HG02798 (cell line): Measurements from ENCODE around the gene ELP5.

Source experiments
- ATAC-seq: cut with Tn5 transposase; IDR thresholded peaks from one replicate; pipeline ENCODE4 v1.9.1; 2021; ENCODE audit warnings: mild to moderate bottlenecking; ENCODE audit not compliant: unreplicated experiment, poor library complexity

The ELP5 gene

GRCh38 chr17:7281074-7281952 lies 29.3 kb downstream of the ELP5 start, which contains the start of gene SLC2A4:
Gene SLC2A4, plus strand, starts transcription at chr17:7281718. Its CDS starts 217 bp downstream, at chr17:7281935.
- peak; percentile 74 for ATAC-seq

DNA sequence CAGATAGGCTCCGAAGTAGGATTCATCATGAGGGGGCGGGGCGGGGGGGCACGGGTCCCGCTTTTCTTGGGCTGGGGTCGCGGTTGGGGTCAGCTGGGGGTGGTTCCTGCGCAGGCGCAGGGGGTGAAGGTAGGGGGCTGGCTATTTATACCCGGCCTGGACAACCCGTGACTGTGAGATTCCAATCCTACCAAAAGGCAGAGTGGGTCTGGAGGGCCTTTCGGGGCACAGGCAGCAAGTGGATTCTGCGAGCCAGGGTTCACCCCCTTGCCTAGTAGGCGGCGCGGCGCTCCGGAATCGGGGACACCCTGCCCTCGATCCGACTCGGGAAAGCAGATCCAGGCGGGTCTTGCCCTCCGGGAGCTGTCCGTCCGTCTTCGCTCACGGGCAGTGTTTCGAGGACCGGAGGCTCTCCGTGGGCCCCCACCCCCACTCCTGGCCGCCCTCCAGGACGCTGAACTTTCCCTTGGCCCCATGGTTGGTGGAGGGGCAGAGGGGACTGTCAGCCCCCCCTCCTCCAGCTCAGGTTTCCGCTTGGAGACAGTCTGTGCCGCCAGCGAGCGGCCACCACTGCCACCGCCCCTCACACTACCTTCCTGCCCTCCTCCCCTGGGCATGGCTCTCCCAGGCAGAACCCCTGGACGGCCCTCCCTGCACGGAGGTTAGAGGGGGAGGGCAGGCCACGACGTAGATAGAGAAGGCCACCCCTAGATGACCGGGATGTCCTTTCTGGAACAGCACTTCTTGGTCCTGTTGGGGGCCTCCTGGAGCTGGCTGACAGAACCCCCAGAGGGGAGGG lies 30.1 kb downstream of the ELP5 start:
- no peak for ATAC-seq

DNA sequence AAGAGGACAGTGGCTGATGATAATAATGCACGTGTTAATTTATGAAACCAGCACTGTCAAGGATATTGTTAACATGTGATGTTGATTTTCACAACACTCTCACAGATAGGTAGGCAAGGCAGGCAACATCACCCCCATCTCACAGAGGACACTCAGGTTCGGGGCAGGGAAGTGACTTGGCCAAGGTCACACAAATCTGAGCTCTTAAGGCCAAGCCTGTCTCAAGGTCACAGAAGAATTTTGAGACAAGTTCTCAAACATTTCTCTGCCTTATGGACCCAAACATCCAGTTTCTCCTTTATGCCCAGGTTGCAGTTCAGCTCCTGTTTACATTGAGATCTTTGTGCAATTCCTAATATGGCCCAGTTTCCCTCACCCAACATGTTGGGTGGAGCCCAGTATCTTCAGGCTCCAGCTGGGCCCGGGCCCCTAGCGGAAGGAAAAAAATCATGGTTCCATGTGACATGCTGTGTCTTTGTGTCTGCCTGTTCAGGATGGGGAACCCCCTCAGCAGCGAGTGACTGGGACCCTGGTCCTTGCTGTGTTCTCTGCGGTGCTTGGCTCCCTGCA lies 30.8 kb downstream of the ELP5 start:
- no peak for ATAC-seq

GRCh38 chr17:7283471-7284216 lies 31.6 kb downstream of the ELP5 start:
- ATAC-seq: no peak

GRCh38 chr17:7284911-7285310 lies 32.9 kb downstream of the ELP5 start:
- no peak for ATAC-seq

DNA sequence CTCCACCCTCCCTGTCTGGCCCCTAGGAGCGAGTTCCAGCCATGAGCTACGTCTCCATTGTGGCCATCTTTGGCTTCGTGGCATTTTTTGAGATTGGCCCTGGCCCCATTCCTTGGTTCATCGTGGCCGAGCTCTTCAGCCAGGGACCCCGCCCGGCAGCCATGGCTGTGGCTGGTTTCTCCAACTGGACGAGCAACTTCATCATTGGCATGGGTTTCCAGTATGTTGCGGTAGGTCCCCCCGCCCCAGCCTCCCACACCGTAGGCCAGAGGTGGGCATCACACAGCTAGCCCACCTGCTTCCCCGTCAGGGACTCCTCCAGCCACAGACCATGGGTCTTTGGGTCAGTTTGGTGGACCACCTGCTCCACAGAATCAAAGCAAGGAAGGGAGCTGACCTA lies 33.7 kb downstream of the ELP5 start:
- ATAC-seq: no peak

DNA sequence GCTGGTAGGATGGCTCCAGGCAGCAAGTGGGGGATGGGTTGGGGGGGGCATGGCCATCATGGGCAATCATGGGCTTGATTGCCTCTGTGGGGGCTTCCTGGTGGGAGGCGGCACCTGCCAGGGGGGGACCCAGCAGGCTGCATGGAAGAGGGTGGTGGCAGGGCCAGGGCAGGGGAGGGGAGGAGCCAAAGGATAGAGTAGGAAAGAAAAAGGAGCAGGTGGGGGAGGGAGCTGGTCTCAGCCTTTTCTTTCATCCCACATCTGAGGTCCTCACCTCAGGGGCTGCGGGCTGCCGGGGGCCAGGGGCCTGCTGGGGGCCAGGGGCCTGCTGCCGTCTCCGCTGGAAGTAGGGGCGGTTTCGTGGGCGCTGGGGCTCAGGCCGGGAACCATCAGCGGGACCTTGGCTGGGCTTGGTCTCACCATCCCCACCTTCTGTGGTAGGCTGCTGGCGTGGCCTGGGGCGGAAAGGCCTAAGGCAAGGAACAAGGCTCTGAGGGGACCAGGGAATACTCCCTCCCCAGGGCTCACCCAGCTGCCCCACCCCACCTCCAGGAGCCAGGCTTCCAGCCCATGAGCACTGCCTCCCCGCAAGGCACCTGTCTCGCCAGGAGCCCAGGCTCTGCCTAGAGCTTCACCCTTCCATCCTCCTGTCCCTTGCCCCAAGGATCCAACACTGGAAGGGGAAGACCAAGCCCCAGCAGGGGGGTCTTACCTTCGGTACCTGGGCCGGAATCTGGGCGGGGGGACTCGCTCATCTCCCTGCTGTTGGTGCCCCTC lies 37.4 kb downstream of the ELP5 start:
- no peak for ATAC-seq

DNA sequence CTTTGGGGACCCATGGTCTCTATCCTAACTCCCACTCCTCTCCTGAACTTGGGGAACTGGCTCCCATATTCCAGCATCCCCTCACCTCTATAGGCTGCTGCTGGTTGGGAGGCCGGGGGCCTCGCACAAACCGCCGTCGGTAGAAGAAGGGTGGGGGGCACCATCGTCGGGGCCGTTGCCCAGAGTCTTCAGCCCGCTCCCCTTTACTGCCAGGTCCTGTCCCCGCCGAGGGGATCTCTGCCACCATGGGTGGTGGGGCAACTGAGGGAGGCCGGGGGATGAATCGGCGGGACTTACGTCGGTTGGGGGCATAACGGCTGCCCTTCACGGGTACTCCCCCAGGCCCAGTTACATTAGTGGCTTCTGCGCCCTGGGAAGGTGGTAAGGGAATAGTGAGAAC lies 38.2 kb downstream of the ELP5 start:
- no peak for ATAC-seq

DNA sequence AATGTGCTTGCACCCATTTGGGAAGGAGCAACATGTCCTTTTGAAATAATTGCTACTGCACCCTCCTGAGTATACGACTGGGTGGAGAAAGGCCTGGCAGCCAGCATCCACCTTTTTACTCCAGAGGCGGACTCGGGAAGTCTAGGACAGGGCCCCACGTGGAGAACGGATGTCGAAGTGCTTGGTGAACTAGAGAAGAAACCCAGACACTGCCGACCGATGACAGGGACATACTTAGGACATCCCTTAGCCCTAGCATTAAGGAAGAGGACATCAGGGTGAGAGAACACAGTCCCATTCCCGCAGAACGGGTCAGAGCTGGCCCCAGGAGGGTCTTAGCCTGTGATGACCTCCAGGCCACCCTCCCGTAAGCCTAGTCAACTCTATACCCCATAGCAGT lies 38.7 kb downstream of the ELP5 start:
- ATAC-seq: no peak

DNA sequence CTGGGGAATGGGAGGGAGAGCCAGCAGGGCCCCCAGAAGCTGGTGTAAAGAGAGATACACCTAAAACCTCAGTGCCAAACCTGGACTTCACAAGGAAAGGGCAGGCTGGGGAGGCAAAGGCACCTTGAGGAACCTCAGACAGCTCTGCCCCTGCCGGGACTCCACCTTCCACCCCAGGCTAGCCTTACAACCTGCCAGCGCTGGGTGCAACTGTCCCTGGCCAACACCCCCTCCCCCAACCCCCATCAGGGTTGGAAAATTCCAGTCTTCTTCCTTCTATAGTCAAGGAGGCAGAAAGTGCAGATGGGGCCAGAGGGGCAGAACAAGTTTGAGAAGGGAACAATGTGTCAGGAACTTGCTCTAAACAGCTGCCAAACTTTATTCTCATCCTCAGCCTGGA lies 40.2 kb downstream of the ELP5 start:
- no peak for ATAC-seq

DNA sequence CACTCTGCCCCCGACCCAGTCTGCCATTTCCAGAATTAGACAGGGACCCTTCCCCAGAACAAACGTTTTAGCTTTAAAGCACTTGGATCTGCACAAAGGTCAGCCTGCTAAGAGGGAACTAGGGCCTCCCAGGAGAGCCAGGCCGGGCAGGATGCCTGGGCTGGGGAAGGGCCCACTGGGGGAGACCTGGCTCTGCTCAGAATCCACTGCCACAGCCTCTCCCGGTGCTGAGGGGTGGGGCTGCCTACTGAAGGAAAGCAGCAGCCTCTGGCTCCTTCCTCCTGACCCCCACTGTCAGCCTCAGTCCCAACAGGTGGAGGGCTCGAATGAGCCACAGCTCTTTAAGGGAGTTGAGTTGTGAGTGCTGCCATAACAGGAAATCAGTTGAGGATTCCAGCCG lies 40.7 kb downstream of the ELP5 start:
- no peak for ATAC-seq

DNA sequence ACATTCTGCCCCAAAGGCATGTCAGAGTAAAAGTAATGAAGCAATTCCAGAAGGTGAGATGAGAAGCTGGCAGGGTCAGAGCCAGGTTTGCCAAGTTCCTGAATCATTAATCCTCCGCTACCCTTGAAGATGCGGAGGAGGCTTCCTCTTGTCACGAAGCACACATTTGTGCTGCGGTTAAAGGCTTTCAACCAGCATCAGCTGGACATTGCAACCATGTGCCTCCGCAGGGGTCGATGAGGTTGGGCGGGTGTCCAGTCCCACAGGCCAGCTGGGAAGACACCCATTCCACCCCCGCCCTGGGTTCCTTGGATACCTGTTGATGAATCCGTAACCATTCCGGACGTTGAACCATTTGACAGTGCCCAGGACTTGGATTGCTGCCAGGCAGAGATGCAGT lies 41.1 kb downstream of the ELP5 start:
- ATAC-seq: no peak

DNA sequence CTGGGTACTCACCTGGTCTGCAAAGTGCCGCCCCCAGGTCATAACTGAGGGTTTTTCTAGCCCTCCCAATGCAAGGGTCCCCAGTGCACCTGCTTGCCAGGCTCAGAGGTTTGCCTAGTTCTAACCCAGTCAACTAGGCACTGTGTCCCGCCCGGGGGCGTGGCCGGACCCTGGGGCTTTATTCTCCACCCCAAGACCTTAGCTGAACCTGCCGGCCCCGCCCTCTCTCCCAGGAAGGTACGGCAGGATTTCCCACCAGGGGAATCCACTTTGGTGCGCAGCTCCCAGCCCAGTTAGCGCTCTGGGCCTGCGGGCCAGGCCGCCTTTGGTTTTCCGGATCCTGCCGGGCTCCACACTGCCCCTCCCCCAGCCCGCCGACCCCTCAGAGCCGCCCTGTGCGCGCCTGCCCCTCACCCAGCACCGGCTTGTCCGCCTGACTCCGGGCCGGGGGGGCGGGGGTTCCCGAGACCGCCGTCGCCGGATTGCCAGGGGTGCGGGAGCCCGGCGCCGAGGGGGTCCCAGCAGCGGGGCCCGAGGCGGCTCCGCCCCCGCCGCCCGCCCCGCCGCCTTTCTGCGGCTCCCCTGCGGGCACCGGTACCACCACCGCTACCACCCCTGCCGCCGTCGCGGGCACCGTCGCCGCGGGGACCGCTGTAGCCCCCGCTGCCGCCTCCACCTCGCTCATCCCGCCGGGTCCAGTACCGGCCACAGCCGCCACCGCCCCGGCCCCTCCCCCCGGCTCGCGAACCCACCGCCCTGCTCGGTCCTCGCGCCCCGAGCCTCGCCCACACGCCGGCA lies 42.0 kb downstream of the ELP5 start:
- ATAC-seq: no peak

DNA sequence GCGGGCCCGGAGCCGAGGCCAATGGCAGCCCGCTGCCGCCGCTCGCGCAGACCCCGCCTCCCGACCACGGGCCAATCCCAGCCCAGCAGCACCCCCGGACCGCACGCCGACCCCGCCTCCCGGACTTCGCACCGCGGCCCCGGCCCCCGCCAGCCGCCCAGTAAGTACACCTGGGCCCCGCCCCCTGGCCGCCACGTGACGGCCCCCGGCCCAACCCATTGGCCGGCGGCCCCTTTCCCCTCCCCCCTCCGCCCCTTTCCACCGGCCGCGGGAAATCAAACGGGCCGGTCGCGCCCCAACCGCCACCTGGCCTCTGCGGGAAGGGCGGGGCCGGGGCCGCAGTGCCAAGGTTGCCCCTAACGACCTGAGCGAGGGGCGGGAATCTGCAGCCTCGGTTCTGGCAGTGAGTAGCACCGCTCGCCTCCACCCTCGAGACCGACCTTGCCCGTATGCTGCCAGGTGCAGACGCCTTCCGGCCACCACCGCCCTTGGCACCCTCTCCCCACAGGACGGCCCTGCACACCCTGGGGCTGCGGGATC lies 42.7 kb downstream of the ELP5 start, which contains the start of gene YBX2:
Gene YBX2 (minus strand): TSS at position 26 of the 540 bp plus-strand sequence. CDS start 139 bp downstream, outside the sequence.
- ATAC-seq: peak; percentile 63

GRCh38 chr17:7295230-7296180 lies 43.5 kb downstream of the ELP5 start:
- ATAC-seq: no peak

GRCh38 chr17:7296189-7296861 lies 44.3 kb downstream of the ELP5 start:
- ATAC-seq: peak; percentile 55

DNA sequence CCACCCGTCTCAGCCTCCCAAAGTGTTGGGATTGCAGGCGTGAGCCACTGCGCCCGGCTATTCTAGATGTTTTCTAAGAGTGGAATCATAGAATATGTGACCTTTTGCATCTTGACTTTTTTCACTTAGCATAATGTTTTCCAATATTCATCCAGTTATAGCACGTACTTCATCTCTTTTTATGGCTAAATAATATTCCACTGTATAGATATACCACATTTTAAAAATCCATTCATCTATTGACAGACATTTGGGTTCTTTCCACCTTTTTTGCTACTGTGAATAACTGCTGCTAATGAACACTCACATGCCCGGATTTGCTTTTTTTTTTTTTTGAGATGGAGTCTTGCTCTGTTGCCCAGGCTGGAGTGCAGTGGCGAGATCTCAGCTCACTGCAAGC lies 52.2 kb downstream of the ELP5 start:
- ATAC-seq: no peak
